Muscle of arm (tissue), 14 donors: Measurements from ENCODE around the gene G0S2. TPM values are rescaled to one million over a fixed set of nuclear protein-coding genes. Genes with fewer than 3 reads are reported as not detected.
A peak's percentile ranks its signal among the peaks of the same experiment; 100 is the strongest.

Source experiments
- DNase-seq: peaks from one replicate; pipeline ENCODE4 v3.0.0-alpha.2; 2013
- long read RNA-seq, 11 donors: transcript quantifications; one replicate each; lab custom pipeline, GENCODE V29; 2026
- polyA plus RNA-seq, 12 donors: library from polyadenylated mRNA; unstranded; fragments of 120-200 nt; gene quantifications; one replicate each; pipeline ENCODE4 v1.2.1, GENCODE V29; 2013; ENCODE audit not compliant: insufficient read length in 12 of 12

The G0S2 gene, protein sequence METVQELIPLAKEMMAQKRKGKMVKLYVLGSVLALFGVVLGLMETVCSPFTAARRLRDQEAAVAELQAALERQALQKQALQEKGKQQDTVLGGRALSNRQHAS
- polyA plus RNA-seq = 10 to 100 TPM in 1 of 12 donors, 1 to 10 TPM in 10, not detected in 1; 1.4 to 52.5 (median 3.4) TPM
- long read RNA-seq, donor 1, transcript G0S2-201 (2 exons, 866 nt) = major isoform, 456 of 456 reads
- long read RNA-seq, donor 1, partial matches to known transcripts = 0 of 456 reads
- long read RNA-seq, donor 1, other reads (novel, unspliced or antisense) = 0 of 456 reads
- long read RNA-seq, donor 2, transcript G0S2-201 (2 exons, 866 nt) = major isoform, 5 of 5 reads
- long read RNA-seq, donor 2, partial matches to known transcripts = 0 of 5 reads
- long read RNA-seq, donor 2, other reads (novel, unspliced or antisense) = 0 of 5 reads
- long read RNA-seq, donor 3, partial matches to known transcripts = 0 of 4 reads
- long read RNA-seq, donor 3, other reads (novel, unspliced or antisense) = 0 of 4 reads
- long read RNA-seq, donor 4, partial matches to known transcripts = 0 of 2 reads
- long read RNA-seq, donor 4, other reads (novel, unspliced or antisense) = 0 of 2 reads
- long read RNA-seq, donor 5, partial matches to known transcripts = 0 of 3 reads
- long read RNA-seq, donor 5, other reads (novel, unspliced or antisense) = 0 of 3 reads
- long read RNA-seq, donor 6, transcript G0S2-201 (2 exons, 866 nt) = major isoform, 6 of 6 reads
- long read RNA-seq, donor 6, partial matches to known transcripts = 0 of 6 reads
- long read RNA-seq, donor 6, other reads (novel, unspliced or antisense) = 0 of 6 reads
- long read RNA-seq, donor 7, partial matches to known transcripts = 0 of 1 reads
- long read RNA-seq, donor 7, other reads (novel, unspliced or antisense) = 0 of 1 reads
- long read RNA-seq, donor 8, transcript G0S2-201 (2 exons, 866 nt) = major isoform, 5 of 5 reads
- long read RNA-seq, donor 8, partial matches to known transcripts = 0 of 5 reads
- long read RNA-seq, donor 8, other reads (novel, unspliced or antisense) = 0 of 5 reads
- long read RNA-seq, donor 9, partial matches to known transcripts = 0 of 1 reads
- long read RNA-seq, donor 9, other reads (novel, unspliced or antisense) = 0 of 1 reads
- long read RNA-seq, donor 10, transcript G0S2-201 (2 exons, 866 nt) = major isoform, 6 of 6 reads
- long read RNA-seq, donor 10, partial matches to known transcripts = 0 of 6 reads
- long read RNA-seq, donor 10, other reads (novel, unspliced or antisense) = 0 of 6 reads
- long read RNA-seq, donor 11, transcript G0S2-201 (2 exons, 866 nt) = major isoform, 6 of 6 reads
- long read RNA-seq, donor 11, partial matches to known transcripts = 0 of 6 reads
- long read RNA-seq, donor 11, other reads (novel, unspliced or antisense) = 0 of 6 reads

- peak; percentile 48 for DNase-seq
Observed at GRCh38 chr1:209674957-209675564, at the start of gene G0S2. G0S2 (plus strand) TSS chr1:209675412; CDS start chr1:209675685, 273 bp downstream.

- peak; percentile 26 for DNase-seq
Observed at GRCh38 chr1:209625791-209626285, 49.4 kb upstream of the G0S2 start.

GRCh38 chr1:209626346-209627026, 48.7 kb upstream of the G0S2 start:
- no peak for DNase-seq

DNA sequence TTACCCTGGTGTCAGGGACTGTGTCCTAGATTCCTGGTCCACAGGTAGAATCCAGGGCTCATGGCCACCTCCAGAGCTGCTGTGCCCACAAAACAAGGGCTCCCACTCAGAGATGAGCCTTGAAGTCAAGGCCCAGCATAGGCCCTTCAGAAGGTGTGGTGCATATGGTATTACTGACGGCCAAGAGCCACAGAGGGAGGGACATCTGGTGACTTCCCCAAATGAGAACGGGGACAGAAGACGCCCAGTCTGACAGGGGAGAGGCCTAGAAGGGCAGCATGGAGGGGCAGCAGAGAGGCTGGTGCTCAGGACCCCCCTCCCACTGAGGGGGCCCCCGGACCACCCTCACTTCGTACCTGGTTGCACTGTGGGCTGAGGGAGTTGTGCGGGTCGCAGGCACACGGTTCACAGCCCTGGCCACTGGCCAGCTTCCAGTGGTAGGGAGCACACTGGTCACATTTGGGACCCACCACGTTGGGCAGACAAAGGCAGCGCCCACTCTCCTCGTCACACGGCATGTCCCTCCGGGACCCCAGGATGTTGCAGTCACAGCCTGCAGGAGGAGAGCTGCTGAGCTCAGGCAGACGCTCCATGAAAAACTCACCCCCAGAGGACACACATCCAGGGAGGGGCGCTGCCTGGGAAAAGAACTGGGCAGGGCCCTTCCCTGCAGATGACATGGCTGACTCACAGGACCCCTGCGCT, 48.0 kb upstream of the G0S2 start:
- no peak for DNase-seq

DNA sequence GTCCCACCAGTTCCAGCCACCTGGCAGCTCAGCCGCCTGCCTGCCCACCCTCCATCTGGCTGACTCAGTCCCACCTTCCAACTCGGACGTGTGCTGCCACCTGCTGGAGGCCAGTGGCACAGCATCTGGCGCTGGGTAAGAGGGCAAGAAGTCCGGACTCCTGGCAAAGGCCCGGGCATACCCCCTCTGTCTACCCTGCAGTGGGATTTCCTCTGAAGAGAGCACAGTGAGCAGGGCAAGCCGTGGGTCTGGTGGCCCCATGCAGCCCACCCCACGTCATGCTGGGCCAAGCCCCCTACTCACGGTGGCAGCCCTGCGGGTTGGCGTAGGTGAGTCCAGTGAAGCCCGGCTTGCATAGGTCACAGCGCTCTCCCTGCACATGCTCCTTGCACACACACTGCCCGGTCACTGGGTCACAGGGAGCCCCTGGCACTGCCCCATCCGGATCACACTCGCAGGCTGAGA, 47.4 kb upstream of the G0S2 start:
- DNase-seq = peak; percentile 62

- no peak for DNase-seq
Observed at GRCh38 chr1:209628618-209629299, 46.5 kb upstream of the G0S2 start.

- no peak for DNase-seq
Observed at GRCh38 chr1:209629621-209630382, 45.4 kb upstream of the G0S2 start.

DNA sequence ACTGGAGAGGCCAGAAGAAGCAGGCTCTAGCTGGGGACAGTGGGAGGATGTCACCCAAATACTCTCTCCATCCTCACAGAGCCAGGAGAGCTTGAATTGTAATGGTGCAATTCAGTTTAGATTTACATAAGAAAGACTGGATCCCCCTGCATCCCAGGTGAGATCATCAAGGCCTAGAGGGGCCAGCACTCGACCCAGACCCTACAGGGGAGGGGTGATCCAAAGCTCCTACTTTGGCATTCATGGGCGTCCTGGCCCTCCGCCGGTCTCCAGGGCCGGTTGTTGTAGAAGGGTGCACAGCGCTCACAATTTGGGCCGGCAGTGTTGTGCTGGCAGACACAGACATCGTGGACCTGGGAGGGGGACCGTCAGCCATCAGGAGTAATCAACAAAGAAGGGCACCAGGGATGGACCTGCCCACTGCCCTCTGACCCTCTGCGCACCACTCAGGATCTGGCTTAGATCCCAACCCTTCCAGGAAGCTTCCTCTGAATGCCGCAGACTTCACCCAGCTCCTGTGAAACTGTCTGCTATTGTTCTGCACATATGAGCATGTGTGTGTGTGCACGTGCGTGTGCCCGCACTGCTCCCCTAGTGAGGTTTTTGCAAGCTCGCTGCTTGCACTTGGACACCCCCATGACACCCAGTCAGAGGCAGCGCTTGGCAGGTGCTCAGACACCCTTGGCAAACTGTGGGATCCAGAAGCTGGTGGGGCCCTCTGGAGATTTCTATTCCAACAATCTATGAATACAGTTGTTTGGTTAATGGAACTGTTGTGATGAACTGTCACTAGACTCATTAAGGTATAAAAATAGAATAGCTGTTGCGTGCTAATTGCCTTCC, 44.6 kb upstream of the G0S2 start:
- no peak for DNase-seq

GRCh38 chr1:209633335-209633997, 41.7 kb upstream of the G0S2 start:
- no peak for DNase-seq

GRCh38 chr1:209634005-209634737, 41.0 kb upstream of the G0S2 start:
- no peak for DNase-seq

GRCh38 chr1:209635850-209636249, 39.4 kb upstream of the G0S2 start:
- DNase-seq = no peak

- DNase-seq = peak; percentile 75
Observed at GRCh38 chr1:209641832-209642172, 33.4 kb upstream of the G0S2 start.

GRCh38 chr1:209642816-209643215, 32.4 kb upstream of the G0S2 start:
- no peak for DNase-seq

- DNase-seq = peak; percentile 58
Observed at GRCh38 chr1:209643285-209644020, 31.8 kb upstream of the G0S2 start.
